WTC11 (cell line): Measurements from ENCODE around the gene RAPGEF1.

Experiments
- ATF3 ChIP-seq: sonication (generic); formaldehyde crosslinking; conservative IDR thresholded peaks from 2 replicates; pipeline ENCODE4 v1.8.1; 2022; ENCODE audit warnings: mild to moderate bottlenecking, missing genetic modification reagents
- CREB1 ChIP-seq: sonication (generic); formaldehyde crosslinking; IDR thresholded peaks from 2 replicates; pipeline ENCODE4 v1.8.0; 2023; ENCODE audit warnings: mild to moderate bottlenecking, missing genetic modification reagents
- CTCF ChIP-seq: fragments of 200-600 bp; IDR thresholded peaks from 2 replicates; pipeline ENCODE4 v1.8.0; 2022; ENCODE audit warnings: antibody characterized with exemption
- E2F4 ChIP-seq: sonication (generic); formaldehyde crosslinking; IDR thresholded peaks from 2 replicates; pipeline ENCODE4 v1.8.1; 2022; ENCODE audit warnings: low read depth, mild to moderate bottlenecking, moderate library complexity, missing genetic modification reagents, borderline replicate concordance
- ETV6 ChIP-seq: sonication (generic); formaldehyde crosslinking; IDR thresholded peaks from 2 replicates; pipeline ENCODE4 v1.8.1; 2022; ENCODE audit warnings: mild to moderate bottlenecking, missing genetic modification reagents
- FOXP1 ChIP-seq: sonication (generic); formaldehyde crosslinking; IDR thresholded peaks from 2 replicates; pipeline ENCODE4 v1.8.0; 2022; ENCODE audit warnings: missing genetic modification reagents, mild to moderate bottlenecking, moderate library complexity, borderline replicate concordance
- FOXP4 ChIP-seq: sonication (generic); formaldehyde crosslinking; IDR thresholded peaks from 2 replicates; pipeline ENCODE4 v1.8.0; 2022; ENCODE audit warnings: mild to moderate bottlenecking, missing genetic modification reagents
- IRF2 ChIP-seq: sonication (generic); formaldehyde crosslinking; IDR thresholded peaks from 2 replicates; pipeline ENCODE4 v1.8.0; 2022; ENCODE audit warnings: low read depth, missing genetic modification reagents, borderline replicate concordance
- PREB ChIP-seq: sonication (generic); formaldehyde crosslinking; IDR thresholded peaks from 2 replicates; pipeline ENCODE4 v1.8.1; 2022; ENCODE audit warnings: mild to moderate bottlenecking, missing genetic modification reagents, moderate library complexity, borderline replicate concordance
- SP1 ChIP-seq: sonication (generic); formaldehyde crosslinking; conservative IDR thresholded peaks from 2 replicates; pipeline ENCODE4 v1.8.1; 2022; ENCODE audit warnings: missing genetic modification reagents
- STAT6 ChIP-seq: sonication (generic); formaldehyde crosslinking; conservative IDR thresholded peaks from 2 replicates; pipeline ENCODE4 v1.8.1; 2023; ENCODE audit warnings: mild to moderate bottlenecking, low read depth, missing genetic modification reagents, moderate library complexity
- USF1 ChIP-seq: sonication (generic); formaldehyde crosslinking; IDR thresholded peaks from 2 replicates; pipeline ENCODE4 v1.8.0; 2022; ENCODE audit warnings: mild to moderate bottlenecking, missing genetic modification reagents
- ZNF423 ChIP-seq: fragments of 250-450 bp; sonication (Bioruptor Pico); IDR thresholded peaks from 2 replicates; pipeline ENCODE4 v2.1.2; 2022; ENCODE audit warnings: mild to moderate bottlenecking, moderate library complexity

- TF ChIP-seq CTCF (no peak), ETV6 (CRISPR knock-in tag) (no peak), E2F4 (CRISPR knock-in tag) (no peak), ZNF423 (CRISPR knock-in tag) (no peak), FOXP1 (no peak), PREB (CRISPR knock-in tag) (no peak), FOXP4 (no peak), SP1 (no peak), ATF3 (CRISPR knock-in tag) (no peak), CREB1 (CRISPR knock-in tag) (no peak), STAT6 (CRISPR knock-in tag) (no peak), USF1 (CRISPR knock-in tag) (no peak), IRF2 (CRISPR knock-in tag) (no peak)
Measured at GRCh38 chr9:131707733-131708157, 32.1 kb downstream of the RAPGEF1 start.
